ENCODE data around the gene MED8. TPM values are rescaled to one million over a fixed set of nuclear protein-coding genes. Genes with fewer than 3 reads are reported as not detected.

MED8 gene
- polyA plus RNA-seq, 1 experiment = 52.0 TPM

DNA sequence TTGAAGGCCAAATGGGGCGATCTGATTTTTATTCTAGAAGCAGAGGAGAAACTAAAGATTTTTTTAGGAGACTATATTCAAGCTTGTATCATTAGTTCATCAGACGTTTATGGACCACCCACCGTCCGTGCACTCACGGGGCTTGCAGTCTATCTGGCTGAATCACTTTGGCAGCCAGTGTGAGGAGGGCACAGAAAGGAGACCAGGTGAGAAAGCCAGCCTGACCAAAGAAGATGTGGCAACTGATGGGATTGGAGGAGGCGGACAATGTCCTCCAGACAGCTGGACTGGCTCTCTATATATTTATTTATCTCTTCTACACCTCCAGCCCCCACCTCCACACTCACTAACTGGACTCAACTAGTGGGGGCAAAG is 21.0 kb downstream of the MED8 start:
- no peak for DNase-seq (ENCODE audit: low read depth)
- Histone ChIP-seq H3K27me3 (ENCODE audit: control insufficient read depth, insufficient read depth, low read length) (no peaks in the 10 kb centered on the region), H3K36me3 (ENCODE audit: control insufficient read depth, insufficient read depth, low read length) (peaks cover 13% of the 10 kb centered on the region), H3K4me3 (ENCODE audit: low read depth, low read length) (peak overlapping the region; percentile 82)
- TF ChIP-seq, protein P1, sequence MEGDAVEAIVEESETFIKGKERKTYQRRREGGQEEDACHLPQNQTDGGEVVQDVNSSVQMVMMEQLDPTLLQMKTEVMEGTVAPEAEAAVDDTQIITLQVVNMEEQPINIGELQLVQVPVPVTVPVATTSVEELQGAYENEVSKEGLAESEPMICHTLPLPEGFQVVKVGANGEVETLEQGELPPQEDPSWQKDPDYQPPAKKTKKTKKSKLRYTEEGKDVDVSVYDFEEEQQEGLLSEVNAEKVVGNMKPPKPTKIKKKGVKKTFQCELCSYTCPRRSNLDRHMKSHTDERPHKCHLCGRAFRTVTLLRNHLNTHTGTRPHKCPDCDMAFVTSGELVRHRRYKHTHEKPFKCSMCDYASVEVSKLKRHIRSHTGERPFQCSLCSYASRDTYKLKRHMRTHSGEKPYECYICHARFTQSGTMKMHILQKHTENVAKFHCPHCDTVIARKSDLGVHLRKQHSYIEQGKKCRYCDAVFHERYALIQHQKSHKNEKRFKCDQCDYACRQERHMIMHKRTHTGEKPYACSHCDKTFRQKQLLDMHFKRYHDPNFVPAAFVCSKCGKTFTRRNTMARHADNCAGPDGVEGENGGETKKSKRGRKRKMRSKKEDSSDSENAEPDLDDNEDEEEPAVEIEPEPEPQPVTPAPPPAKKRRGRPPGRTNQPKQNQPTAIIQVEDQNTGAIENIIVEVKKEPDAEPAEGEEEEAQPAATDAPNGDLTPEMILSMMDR (IDR thresholded peaks at IDR 0.05; ENCODE audit: insufficient read depth, low read depth, low read length) = no peak
- ChIA-PET POLR2A (interaction anchor here (0.7 kb wide), 1 partner anchor 142 kb away, joined by 3 read pairs; no protein-coding TSS in a partner anchor), CTCF (interaction anchor here (0.8 kb wide), 1 partner anchor 141 kb away, joined by 3 read pairs; no protein-coding TSS in a partner anchor)

- H3K36me3 ChIP-seq (ENCODE audit: control insufficient read depth, insufficient read depth, low read length) = peaks cover 16% of the 10 kb centered on the region
- ChIA-PET CTCF (interaction anchor here (0.8 kb wide), 1 partner anchor 141 kb away, joined by 3 read pairs; no protein-coding TSS in a partner anchor), POLR2A (interaction anchor here (0.7 kb wide), 1 partner anchor 141 kb away, joined by 3 read pairs; no protein-coding TSS in a partner anchor)
- H3K27me3 ChIP-seq (ENCODE audit: control insufficient read depth, insufficient read depth, low read length) = no peaks in the 10 kb centered on the region
- TF ChIP-seq, protein P1 (IDR thresholded peaks at IDR 0.05; ENCODE audit: insufficient read depth, low read depth, low read length) = peak; percentile 44
- H3K4me3 ChIP-seq (ENCODE audit: low read depth, low read length) = peak within 1 kb of the TSS; percentile 82
- peak; percentile 42 for DNase-seq (ENCODE audit: low read depth)
Observed at GRCh38 chr1:43367904-43368645, 21.5 kb downstream of the MED8 start, which contains the start of gene ELOVL1. Gene ELOVL1, minus strand, starts transcription at chr1:43368011. Its CDS starts 2,402 bp downstream, at chr1:43365609.

GRCh38 chr1:43367026-43367903 is 22.3 kb downstream of the MED8 start:
- CTCF ChIA-PET = no interaction called here

DNA sequence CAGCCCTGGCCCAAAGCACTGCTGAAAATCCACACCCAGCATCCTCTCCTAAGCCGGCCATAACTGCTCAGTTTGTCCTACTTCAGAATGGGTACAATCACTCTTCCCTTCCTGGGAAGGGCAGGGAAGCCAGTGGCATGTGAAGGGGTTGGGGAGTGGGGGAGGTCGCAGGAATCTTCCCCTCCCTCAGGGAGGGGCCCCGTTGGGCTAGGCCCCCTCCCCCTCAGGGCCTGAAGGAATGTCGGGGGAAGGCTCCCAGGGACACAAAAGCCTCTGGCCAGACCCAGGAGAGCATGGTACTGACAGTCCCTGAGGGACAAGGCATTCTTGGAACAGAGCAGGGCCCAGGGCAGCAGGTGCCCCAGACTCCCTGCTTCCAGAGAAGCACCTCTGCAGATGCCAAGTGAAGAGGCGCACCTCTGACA is 23.0 kb downstream of the MED8 start:
- TF ChIP-seq, protein P1 (IDR thresholded peaks at IDR 0.05; ENCODE audit: insufficient read depth, low read depth, low read length) = no peak
- POLR2A ChIA-PET = interaction anchor here (0.6 kb wide), 2 partner anchors 283 to 284 kb away, joined by 3 to 5 read pairs; partner anchors contain the start of gene KDM4A
- DNase-seq (ENCODE audit: low read depth) = no peak
- Histone ChIP-seq H3K4me3 (ENCODE audit: low read depth, low read length) (peak overlapping the region; percentile 82), H3K36me3 (ENCODE audit: control insufficient read depth, insufficient read depth, low read length) (peaks cover 20% of the 10 kb centered on the region), H3K27me3 (ENCODE audit: control insufficient read depth, insufficient read depth, low read length) (no peaks in the 10 kb centered on the region)
- CTCF ChIA-PET = no interaction called here

More at GRCh38 chr1:43367026-43367903, 22.3 kb downstream of the MED8 start:
- Histone ChIP-seq H3K4me3 (ENCODE audit: low read depth, low read length) (peak overlapping the region; percentile 82), H3K36me3 (ENCODE audit: control insufficient read depth, insufficient read depth, low read length) (peaks cover 20% of the 10 kb centered on the region), H3K27me3 (ENCODE audit: control insufficient read depth, insufficient read depth, low read length) (no peaks in the 10 kb centered on the region)
- no peak for DNase-seq (ENCODE audit: low read depth)
- POLR2A ChIA-PET = interaction anchor here (0.6 kb wide), 2 partner anchors 283 kb away, joined by 3 to 5 read pairs; partner anchors contain the start of gene KDM4A
- TF ChIP-seq, protein P1 (IDR thresholded peaks at IDR 0.05; ENCODE audit: insufficient read depth, low read depth, low read length) = no peak
